GM20000 (cell line): ENCODE data around the gene KCNN2.

ENCODE experiments used
- DNase-seq: peaks from one replicate; pipeline ENCODE4 v3.0.0; 2012; ENCODE audit warnings: low spot score
- CTCF ChIP-seq: IDR thresholded peaks from 2 replicates; pipeline ENCODE4 v1.5.1; 2012; ENCODE audit warnings: mild to moderate bottlenecking, control low read depth; ENCODE audit errors: extremely low read depth, missing control alignments

KCNN2 gene

GRCh38 chr5:114362197-114362976 is 517 bp downstream of the KCNN2 start:
- DNase-seq, result peak; percentile 40
- no peak for TF ChIP-seq CTCF

GRCh38 chr5:114362977-114363761 is 1.3 kb downstream of the KCNN2 start:
- no peak for TF ChIP-seq CTCF
- no peak for DNase-seq

- no peak for DNase-seq
- no peak for TF ChIP-seq CTCF
Measured at GRCh38 chr5:114363837-114364236, 2.0 kb downstream of the KCNN2 start.

- DNase-seq, result no peak
- TF ChIP-seq CTCF, result no peak
Measured at GRCh38 chr5:114367029-114367428, 5.2 kb downstream of the KCNN2 start.

GRCh38 chr5:114369680-114370417 is 8.0 kb downstream of the KCNN2 start:
- TF ChIP-seq CTCF, result no peak
- no peak for DNase-seq

GRCh38 chr5:114377050-114377844 is 15.4 kb downstream of the KCNN2 start:
- no peak for TF ChIP-seq CTCF
- DNase-seq, result no peak
